Measurements from ENCODE around the gene CEP57L1. TPM values are rescaled to one million over a fixed set of nuclear protein-coding genes. Genes with fewer than 3 reads are reported as not detected.

Gene CEP57L1
- total RNA-seq, 1 donor from 2014 or later: 13.5 TPM

- no peak overlapping the region for H3K4me3 ChIP-seq (ENCODE audit: low read depth, low read length)
- TF ChIP-seq CTCF (conservative IDR thresholded peaks at IDR 0.05; ENCODE audit: low read depth, low read length): peak; percentile 67
- DNase-seq (ENCODE audit: low read depth): no peak
Observed at GRCh38 chr6:109073344-109074132, 21.8 kb upstream of the CEP57L1 start.

GRCh38 chr6:109074133-109074415 is 21.2 kb upstream of the CEP57L1 start:
- no peak for DNase-seq (ENCODE audit: low read depth)
- H3K4me3 ChIP-seq (ENCODE audit: low read depth, low read length): no peak overlapping the region
- no peak for TF ChIP-seq CTCF (conservative IDR thresholded peaks at IDR 0.05; ENCODE audit: low read depth, low read length)

GRCh38 chr6:109075934-109076333 is 19.4 kb upstream of the CEP57L1 start:
- DNase-seq (ENCODE audit: low read depth): no peak
- no peak overlapping the region for H3K4me3 ChIP-seq (ENCODE audit: low read depth, low read length)
- no peak for TF ChIP-seq CTCF (conservative IDR thresholded peaks at IDR 0.05; ENCODE audit: low read depth, low read length)

- no peak for TF ChIP-seq CTCF (conservative IDR thresholded peaks at IDR 0.05; ENCODE audit: low read depth, low read length)
- DNase-seq (ENCODE audit: low read depth): no peak
- no peak overlapping the region for H3K4me3 ChIP-seq (ENCODE audit: low read depth, low read length)
Observed at GRCh38 chr6:109076377-109076776, 18.9 kb upstream of the CEP57L1 start.

- no peak overlapping the region for H3K4me3 ChIP-seq (ENCODE audit: low read depth, low read length)
- no peak for DNase-seq (ENCODE audit: low read depth)
Observed at GRCh38 chr6:109079981-109080380, 15.3 kb upstream of the CEP57L1 start.

GRCh38 chr6:109081026-109081425 is 14.3 kb upstream of the CEP57L1 start:
- H3K4me3 ChIP-seq (ENCODE audit: low read depth, low read length): no peak overlapping the region
- no peak for TF ChIP-seq CTCF (conservative IDR thresholded peaks at IDR 0.05; ENCODE audit: low read depth, low read length)
- DNase-seq (ENCODE audit: low read depth): no peak

More at GRCh38 chr6:109079981-109080380, 15.3 kb upstream of the CEP57L1 start:
- no peak for TF ChIP-seq CTCF (conservative IDR thresholded peaks at IDR 0.05; ENCODE audit: low read depth, low read length)
